A673 (cell line): ENCODE data around the gene CNTD1. TPM values are rescaled to one million over a fixed set of nuclear protein-coding genes. Genes with fewer than 3 reads are reported as not detected.

ENCODE experiments used
- BruUV-seq: library from RNA; stranded (reverse); fragments of 400-500 nt; replicated peaks from 2 replicates; lab custom pipeline; 2021; lab: Mats Ljungman, UMichigan
- CTCF ChIA-PET: fragments of 300-600 bp; sonication (Branson Sonifier 250); formaldehyde crosslinking; loops from one replicate; lab custom pipeline; 2022; ENCODE audit warnings: antibody characterized with exemption; lab: Charles Lee
- POLR2A ChIA-PET: fragments of 300-600 bp; sonication (Branson Sonifier 250); formaldehyde crosslinking; loops from one replicate; lab custom pipeline; 2022; ENCODE audit warnings: antibody characterized with exemption; ENCODE audit not compliant: low non-redundant PET; lab: Charles Lee
- DNase-seq: peaks from one replicate; pipeline ENCODE4 v3.0.0-alpha.2; 2015; ENCODE audit warnings: low spot score
- H3K27ac ChIP-seq: fragments of 200-600 bp; sonication (generic); 2 replicates; pipeline ENCODE4 v1.5.1; 2016; ENCODE audit warnings: mixed run types, low read depth, mild to moderate bottlenecking, mixed read lengths, antibody characterized with exemption, low read length; ENCODE audit not compliant: poor library complexity, severe bottlenecking
- H3K27me3 ChIP-seq: fragments of 200-600 bp; sonication (generic); replicated peaks from 2 replicates; pipeline ENCODE4 v1.6.1; 2017; ENCODE audit warnings: mixed run types, low read depth, mild to moderate bottlenecking, mixed read lengths, antibody characterized with exemption, low read length; ENCODE audit not compliant: insufficient read depth, poor library complexity
- H3K36me3 ChIP-seq: fragments of 200-600 bp; sonication (generic); 2 replicates; pipeline ENCODE4 v1.6.1; 2016; ENCODE audit warnings: mixed run types, mild to moderate bottlenecking, mixed read lengths, antibody characterized with exemption, low read length; ENCODE audit not compliant: insufficient read depth, poor library complexity, severe bottlenecking
- H3K4me1 ChIP-seq: fragments of 200-600 bp; sonication (generic); 2 replicates; pipeline ENCODE4 v1.6.1; 2017; ENCODE audit warnings: mixed run types, mild to moderate bottlenecking, mixed read lengths, antibody characterized with exemption, low read length; ENCODE audit not compliant: insufficient read depth, poor library complexity, severe bottlenecking
- H3K4me3 ChIP-seq: fragments of 200-600 bp; sonication (generic); 2 replicates; pipeline ENCODE4 v1.5.1; 2016; ENCODE audit warnings: low read depth, mixed run types, mild to moderate bottlenecking, mixed read lengths, low read length; ENCODE audit not compliant: poor library complexity, severe bottlenecking
- H3K9me3 ChIP-seq: fragments of 200-600 bp; sonication (generic); 2 replicates; pipeline ENCODE4 v1.6.1; 2016; ENCODE audit warnings: mixed run types, low read depth, mild to moderate bottlenecking, mixed read lengths, antibody characterized with exemption, low read length; ENCODE audit not compliant: poor library complexity, severe bottlenecking
- CTCF ChIP-seq: fragments of 300-800, 200-600 bp; sonication (generic); conservative IDR thresholded peaks from 2 replicates; pipeline ENCODE4 v1.5.1; 2017; ENCODE audit warnings: low read depth, mild to moderate bottlenecking, antibody characterized with exemption, low read length, moderate library complexity, mixed read lengths
- EZH2 ChIP-seq: fragments of 200-600 bp; sonication (generic); IDR thresholded peaks from 2 replicates; pipeline ENCODE4 v1.6.1; 2017; ENCODE audit warnings: borderline replicate concordance, low read depth, mild to moderate bottlenecking, mixed read lengths, antibody characterized with exemption, low read length; ENCODE audit not compliant: poor library complexity, severe bottlenecking
- intact Hi-C: fragments of 100-400 bp; cut with micrococcal nuclease; formaldehyde crosslinking; loops from one replicate; pipeline ENCODE4 v1.10.0; 2022; ENCODE audit not compliant: unreplicated experiment
- total RNA-seq: library from RNA; stranded (reverse); gene quantifications from 2 replicates; pipeline ENCODE4 v1.2.3, GENCODE V29; 2021

CNTD1 gene
- total RNA-seq, 1 experiment from 2014 or later = not detected

GRCh38 chr17:42821176-42821575 is 22.5 kb downstream of the CNTD1 start:
- intact Hi-C loops = loop anchor here (10.0 kb wide), 1 partner anchor 96 kb away; no protein-coding TSS in a partner anchor
- H3K4me3 ChIP-seq = no peak overlapping the region
- no peaks in the 10 kb centered on the region for H3K4me1 ChIP-seq
- no TSS peak for BruUV-seq
- no peaks in the 10 kb centered on the region for H3K27me3 ChIP-seq
- TF ChIP-seq EZH2 (no peak), CTCF (no peak)
- H3K36me3 ChIP-seq = peaks cover 4% of the 10 kb centered on the region
- POLR2A ChIA-PET = no interaction called here
- no peak for DNase-seq
- H3K9me3 ChIP-seq = no peaks in the 10 kb centered on the region
- CTCF ChIA-PET = no interaction called here
- H3K27ac ChIP-seq = no peak overlapping the region

GRCh38 chr17:42827472-42827871 is 28.8 kb downstream of the CNTD1 start:
- no TSS peak for BruUV-seq
- no peaks in the 10 kb centered on the region for H3K36me3 ChIP-seq
- no peak overlapping the region for H3K27ac ChIP-seq
- no peak overlapping the region for H3K4me3 ChIP-seq
- no peaks in the 10 kb centered on the region for H3K9me3 ChIP-seq
- intact Hi-C loops = loop anchor here (10.0 kb wide), 1 partner anchor 103 kb away; no protein-coding TSS in a partner anchor
- POLR2A ChIA-PET = no interaction called here
- TF ChIP-seq EZH2 (no peak), CTCF (no peak)
- H3K27me3 ChIP-seq = no peaks in the 10 kb centered on the region
- CTCF ChIA-PET = no interaction called here
- DNase-seq = no peak
- H3K4me1 ChIP-seq = no peaks in the 10 kb centered on the region

GRCh38 chr17:42830971-42831370 is 32.3 kb downstream of the CNTD1 start:
- Histone ChIP-seq H3K4me1 (peaks cover 9% of the 10 kb centered on the region), H3K9me3 (no peaks in the 10 kb centered on the region), H3K27me3 (no peaks in the 10 kb centered on the region), H3K27ac (no peak overlapping the region), H3K36me3 (no peaks in the 10 kb centered on the region), H3K4me3 (no peak overlapping the region)
- intact Hi-C loops = no loop called here
- TF ChIP-seq CTCF = no peak
- TF ChIP-seq EZH2 = no peak
- no peak for DNase-seq
- CTCF ChIA-PET = no interaction called here
- BruUV-seq = no TSS peak
- POLR2A ChIA-PET = no interaction called here
